Measurements from ENCODE around the gene CDC34. TPM values are rescaled to one million over a fixed set of nuclear protein-coding genes. Genes with fewer than 3 reads are reported as not detected.

CDC34 gene
- total RNA-seq, 1 experiment from 2014 or later: 129 TPM

DNA sequence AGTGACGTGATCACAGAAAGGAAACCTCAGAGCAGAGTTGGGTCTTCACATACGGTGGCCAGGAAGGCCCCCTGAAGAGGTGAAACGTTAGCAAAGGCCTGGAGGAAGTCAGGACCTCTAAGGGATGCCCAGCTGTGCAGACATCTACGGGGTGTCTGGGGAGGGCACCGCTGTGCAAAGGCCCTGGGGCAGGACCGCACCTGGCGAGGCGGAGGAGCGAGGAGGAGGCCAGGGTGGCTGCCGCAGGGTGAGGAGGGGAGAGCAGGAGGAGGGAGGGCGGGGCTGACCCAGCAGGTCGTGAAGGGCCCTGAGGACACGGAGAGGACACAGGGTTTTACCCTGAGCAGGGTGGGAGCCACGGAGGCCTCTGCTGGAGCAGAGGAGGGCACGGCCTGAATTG lies 47.1 kb upstream of the CDC34 start:
- Mint-ChIP-seq H3K36me3 (peaks cover 8% of the 10 kb centered on the region), H3K27me3 (ENCODE audit: low read depth) (peaks cover 17% of the 10 kb centered on the region; the same call in 1 of the 2 replicates), H3K4me3 (no peak overlapping the region), H3K9me3 (peaks cover 23% of the 10 kb centered on the region), H3K4me1 (peaks cover 13% of the 10 kb centered on the region), H3K27ac (no peak overlapping the region)
- POLR2A ChIA-PET: no interaction called here
- TF ChIP-seq CREM (CRISPR knock-in tag; IDR thresholded peaks at IDR 0.05) (no peak), GTF2I (CRISPR knock-in tag; conservative IDR thresholded peaks at IDR 0.05) (peak; percentile 58; the same call in 1 of the 2 replicates)
- no peak for DNase-seq (ENCODE audit: low spot score)
- CTCF ChIA-PET: no interaction called here
- ATAC-seq: no peak

DNA sequence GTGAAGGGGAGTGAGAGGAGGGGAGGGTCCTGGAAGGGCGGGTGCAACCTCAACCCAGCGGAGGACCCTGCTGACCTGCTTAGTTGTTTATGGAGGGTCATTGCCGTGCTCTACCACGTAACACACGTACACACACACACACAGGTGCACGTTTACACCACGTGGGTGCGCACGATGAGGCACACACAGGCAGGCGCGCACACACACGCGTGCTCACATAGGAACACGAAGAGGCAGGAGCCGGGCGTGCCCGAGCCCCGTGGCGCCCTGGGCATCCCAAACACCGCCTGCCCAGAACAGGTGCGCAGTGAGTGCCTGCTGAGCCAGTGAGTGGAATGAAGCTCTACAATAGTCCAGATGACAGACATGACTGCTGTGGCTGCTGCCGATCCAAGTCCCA lies 46.5 kb upstream of the CDC34 start:
- Mint-ChIP-seq H3K36me3 (peaks cover 7% of the 10 kb centered on the region), H3K27ac (no peak overlapping the region), H3K9me3 (peaks cover 20% of the 10 kb centered on the region), H3K4me1 (peaks cover 16% of the 10 kb centered on the region), H3K27me3 (ENCODE audit: low read depth) (peaks cover 20% of the 10 kb centered on the region), H3K4me3 (no peak overlapping the region)
- no peak for ATAC-seq
- DNase-seq (ENCODE audit: low spot score): no peak
- no peak for TF ChIP-seq NFE2L1 (CRISPR knock-in tag; IDR thresholded peaks at IDR 0.05)
- TF ChIP-seq, protein P1, sequence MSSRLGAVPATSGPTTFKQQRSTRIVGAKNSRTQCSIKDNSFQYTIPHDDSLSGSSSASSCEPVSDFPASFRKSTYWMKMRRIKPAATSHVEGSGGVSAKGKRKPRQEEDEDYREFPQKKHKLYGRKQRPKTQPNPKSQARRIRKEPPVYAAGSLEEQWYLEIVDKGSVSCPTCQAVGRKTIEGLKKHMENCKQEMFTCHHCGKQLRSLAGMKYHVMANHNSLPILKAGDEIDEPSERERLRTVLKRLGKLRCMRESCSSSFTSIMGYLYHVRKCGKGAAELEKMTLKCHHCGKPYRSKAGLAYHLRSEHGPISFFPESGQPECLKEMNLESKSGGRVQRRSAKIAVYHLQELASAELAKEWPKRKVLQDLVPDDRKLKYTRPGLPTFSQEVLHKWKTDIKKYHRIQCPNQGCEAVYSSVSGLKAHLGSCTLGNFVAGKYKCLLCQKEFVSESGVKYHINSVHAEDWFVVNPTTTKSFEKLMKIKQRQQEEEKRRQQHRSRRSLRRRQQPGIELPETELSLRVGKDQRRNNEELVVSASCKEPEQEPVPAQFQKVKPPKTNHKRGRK (CRISPR knock-in tag; IDR thresholded peaks at IDR 0.05; ENCODE audit: borderline replicate concordance): no peak
- no peak for TF ChIP-seq NFYB (CRISPR knock-in tag; conservative IDR thresholded peaks at IDR 0.05; ENCODE audit: low read depth)
- TF ChIP-seq FOXJ3 (CRISPR knock-in tag; IDR thresholded peaks at IDR 0.05; ENCODE audit: borderline replicate concordance): no peak
- TF ChIP-seq ZNF138 (CRISPR knock-in tag; conservative IDR thresholded peaks at IDR 0.05): no peak
- TF ChIP-seq, protein P2, sequence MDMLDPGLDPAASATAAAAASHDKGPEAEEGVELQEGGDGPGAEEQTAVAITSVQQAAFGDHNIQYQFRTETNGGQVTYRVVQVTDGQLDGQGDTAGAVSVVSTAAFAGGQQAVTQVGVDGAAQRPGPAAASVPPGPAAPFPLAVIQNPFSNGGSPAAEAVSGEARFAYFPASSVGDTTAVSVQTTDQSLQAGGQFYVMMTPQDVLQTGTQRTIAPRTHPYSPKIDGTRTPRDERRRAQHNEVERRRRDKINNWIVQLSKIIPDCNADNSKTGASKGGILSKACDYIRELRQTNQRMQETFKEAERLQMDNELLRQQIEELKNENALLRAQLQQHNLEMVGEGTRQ (CRISPR knock-in tag; IDR thresholded peaks at IDR 0.05): no peak
- TF ChIP-seq ZBTB21 (CRISPR knock-in tag; IDR thresholded peaks at IDR 0.05; ENCODE audit: borderline replicate concordance): no peak
- TF ChIP-seq, protein P3, sequence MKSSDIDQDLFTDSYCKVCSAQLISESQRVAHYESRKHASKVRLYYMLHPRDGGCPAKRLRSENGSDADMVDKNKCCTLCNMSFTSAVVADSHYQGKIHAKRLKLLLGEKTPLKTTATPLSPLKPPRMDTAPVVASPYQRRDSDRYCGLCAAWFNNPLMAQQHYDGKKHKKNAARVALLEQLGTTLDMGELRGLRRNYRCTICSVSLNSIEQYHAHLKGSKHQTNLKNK (CRISPR knock-in tag; IDR thresholded peaks at IDR 0.05): no peak
- ChIA-PET POLR2A (interaction anchor here (0.6 kb wide), 1 partner anchor 45 kb away, joined by 3 read pairs; no protein-coding TSS in a partner anchor), CTCF (interaction anchor here (1.0 to 4.4 kb wide), 4 partner anchors 11 to 95 kb away, joined by 6 to 25 read pairs (median 10); partner anchors contain the start of gene MADCAM1)

DNA sequence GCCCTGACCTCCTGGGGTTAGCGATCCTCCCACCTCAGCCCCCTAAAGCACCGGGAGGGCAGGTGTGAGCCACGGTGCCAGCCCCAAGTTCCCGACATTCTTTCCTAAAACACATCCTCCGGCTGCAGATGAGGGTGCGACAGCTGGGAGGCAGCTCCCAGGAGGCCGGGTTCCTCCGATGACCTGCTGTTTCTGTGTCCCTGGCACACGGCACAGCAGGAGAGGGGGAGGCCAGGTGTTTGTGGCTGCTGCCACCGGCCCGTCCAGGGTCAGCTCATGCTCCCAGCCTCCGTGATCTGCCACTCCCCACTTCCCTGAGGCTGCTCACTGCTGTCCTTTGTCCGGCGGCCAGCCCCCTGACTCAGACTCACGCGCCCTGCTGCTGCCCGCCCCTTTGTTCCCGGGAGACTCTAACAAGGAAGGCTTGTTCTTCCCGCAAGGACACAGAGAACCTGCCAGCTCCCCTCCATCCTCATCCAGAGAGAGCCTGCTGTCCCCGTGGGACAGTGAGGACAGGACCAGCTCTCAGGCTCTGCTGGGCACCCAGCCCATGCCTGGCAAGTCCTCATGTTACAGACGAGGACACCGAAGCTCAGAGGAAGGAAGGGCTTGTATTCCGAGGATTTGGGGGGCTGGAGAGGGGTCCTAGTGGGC lies 45.9 kb upstream of the CDC34 start:
- POLR2A ChIA-PET: no interaction called here
- H3K27me3 Mint-ChIP-seq (ENCODE audit: low read depth): peaks cover 20% of the 10 kb centered on the region
- ATAC-seq: no peak
- TF ChIP-seq GABPB1 (CRISPR knock-in tag; IDR thresholded peaks at IDR 0.05) (0 out of 2 replicates have a peak, but pooled peaks have one; percentile 20), ESRRA (CRISPR knock-in tag; IDR thresholded peaks at IDR 0.05; ENCODE audit: borderline replicate concordance) (no peak)
- H3K9me3 Mint-ChIP-seq: peaks cover 14% of the 10 kb centered on the region
- CTCF ChIA-PET: interaction anchor here (1.0 to 4.4 kb wide), 4 partner anchors 10 to 96 kb away, joined by 6 to 25 read pairs (median 10); partner anchors contain the start of gene MADCAM1
- no peak overlapping the region for H3K4me3 Mint-ChIP-seq
- no peak overlapping the region for H3K27ac Mint-ChIP-seq
- H3K36me3 Mint-ChIP-seq: peaks cover 1% of the 10 kb centered on the region
- peaks cover 20% of the 10 kb centered on the region for H3K4me1 Mint-ChIP-seq
- no peak for DNase-seq (ENCODE audit: low spot score)

DNA sequence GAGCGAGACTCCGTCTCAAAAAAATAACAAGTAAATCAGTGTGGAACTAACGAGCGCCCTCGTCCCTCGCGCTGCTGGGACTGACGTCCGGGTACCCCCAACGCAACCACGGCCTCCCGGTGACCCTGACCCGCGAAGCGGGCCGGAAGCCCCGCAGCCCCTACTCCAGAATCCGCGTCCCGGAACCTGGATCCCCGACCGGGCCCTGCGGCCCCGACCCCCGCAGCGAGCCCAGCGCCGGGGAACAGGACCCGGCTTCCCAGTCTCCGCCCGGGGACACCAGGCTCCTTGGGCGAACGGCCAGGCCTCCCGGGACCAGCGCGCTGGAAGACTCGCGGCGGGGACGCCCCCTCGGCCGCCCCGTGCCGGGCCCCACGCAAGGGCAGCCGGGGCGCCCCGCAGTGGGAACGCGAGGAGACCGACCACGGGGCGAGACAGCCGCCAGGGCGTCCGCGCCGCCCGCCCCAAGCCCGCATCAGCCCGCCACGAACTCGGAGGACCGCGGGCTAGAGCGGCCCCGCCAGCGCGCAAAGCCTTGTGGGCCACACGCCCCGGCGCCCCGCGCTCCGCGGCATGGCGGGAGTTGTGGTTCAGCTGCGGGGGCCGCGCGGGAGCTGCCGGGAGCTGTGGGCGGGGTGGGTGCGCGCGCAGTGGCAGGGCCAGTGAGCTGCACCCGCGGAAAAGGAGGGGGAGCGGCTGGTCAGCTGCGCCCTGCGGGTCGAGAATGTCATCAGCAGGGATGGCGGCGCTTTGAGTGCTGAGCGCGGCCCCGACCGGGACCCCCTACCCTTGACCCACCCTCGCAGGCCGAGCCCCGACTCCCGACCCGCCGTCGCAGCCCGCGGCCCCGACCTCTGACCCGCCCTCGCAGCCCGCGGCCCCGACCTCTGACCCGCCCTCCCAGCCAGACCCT lies 42.8 kb upstream of the CDC34 start:
- peaks cover 15% of the 10 kb centered on the region for H3K27me3 Mint-ChIP-seq (ENCODE audit: low read depth)
- no peak overlapping the region for H3K27ac Mint-ChIP-seq
- TF ChIP-seq RORB (CRISPR knock-in tag; IDR thresholded peaks at IDR 0.05) (no peak), GABPB1 (CRISPR knock-in tag; IDR thresholded peaks at IDR 0.05) (peak; percentile 69; the same call in 1 of the 2 replicates), FOXP1 (CRISPR knock-in tag; IDR thresholded peaks at IDR 0.05; ENCODE audit: borderline replicate concordance) (peak; percentile 74; the same call in 1 of the 2 replicates), FOXK1 (CRISPR knock-in tag; IDR thresholded peaks at IDR 0.05) (peak; percentile 83), CREM (CRISPR knock-in tag; IDR thresholded peaks at IDR 0.05) (peak; percentile 23; the same call in 1 of the 2 replicates), ZNF121 (CRISPR knock-in tag; IDR thresholded peaks at IDR 0.05) (no peak), ZBTB21 (CRISPR knock-in tag; IDR thresholded peaks at IDR 0.05; ENCODE audit: borderline replicate concordance) (peak; percentile 66; the same call in 1 of the 2 replicates)
- TF ChIP-seq, protein P3 (CRISPR knock-in tag; IDR thresholded peaks at IDR 0.05): no peak
- TF ChIP-seq, protein P4, sequence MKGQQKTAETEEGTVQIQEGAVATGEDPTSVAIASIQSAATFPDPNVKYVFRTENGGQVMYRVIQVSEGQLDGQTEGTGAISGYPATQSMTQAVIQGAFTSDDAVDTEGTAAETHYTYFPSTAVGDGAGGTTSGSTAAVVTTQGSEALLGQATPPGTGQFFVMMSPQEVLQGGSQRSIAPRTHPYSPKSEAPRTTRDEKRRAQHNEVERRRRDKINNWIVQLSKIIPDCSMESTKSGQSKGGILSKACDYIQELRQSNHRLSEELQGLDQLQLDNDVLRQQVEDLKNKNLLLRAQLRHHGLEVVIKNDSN (CRISPR knock-in tag; IDR thresholded peaks at IDR 0.05): no peak

More for the DNA sequence above, 42.8 kb upstream of the CDC34 start:
- Mint-ChIP-seq H3K4me3 (peak overlapping the region; percentile 78), H3K4me1 (peaks cover 26% of the 10 kb centered on the region), H3K9me3 (peaks cover 3% of the 10 kb centered on the region), H3K36me3 (no peaks in the 10 kb centered on the region)
- ChIA-PET CTCF (interaction anchor here (0.8 to 4.4 kb wide), 8 partner anchors 9 to 141 kb away, joined by 3 to 25 read pairs (median 4); no protein-coding TSS in a partner anchor), POLR2A (interaction anchor here (0.7 to 1.0 kb wide), 4 partner anchors 9 to 18 kb away, joined by 3 to 4 read pairs (median 4); no protein-coding TSS in a partner anchor)
- peak; percentile 94 for DNase-seq (ENCODE audit: low spot score)
- peak; percentile 83 for ATAC-seq
